ENCODE measurements around the gene RASL12.

The RASL12 gene

DNA sequence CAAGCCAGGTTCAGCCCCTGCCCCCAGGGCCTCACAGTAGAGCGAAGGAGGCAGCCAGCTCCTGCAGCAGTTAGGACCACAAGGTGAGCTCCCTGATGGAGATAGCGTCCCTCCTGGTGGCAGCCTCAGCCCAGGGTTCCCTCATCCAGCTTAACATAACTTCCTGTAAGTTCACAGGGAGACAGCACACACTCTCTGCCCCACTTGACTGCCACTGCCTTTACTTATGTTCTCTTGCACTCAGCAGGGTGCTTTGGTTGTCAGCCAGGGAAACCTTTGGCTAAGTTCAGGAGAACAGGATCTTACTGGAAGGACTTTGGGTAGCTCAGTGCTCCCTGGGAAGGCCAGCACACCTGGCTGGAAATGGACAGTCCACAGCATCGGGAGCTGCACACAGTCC lies 19.6 kb upstream of the RASL12 start:
- no peak for DNase-seq (ENCODE audit: low read depth)
- TF ChIP-seq, protein P1, sequence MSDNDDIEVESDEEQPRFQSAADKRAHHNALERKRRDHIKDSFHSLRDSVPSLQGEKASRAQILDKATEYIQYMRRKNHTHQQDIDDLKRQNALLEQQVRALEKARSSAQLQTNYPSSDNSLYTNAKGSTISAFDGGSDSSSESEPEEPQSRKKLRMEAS (IDR thresholded peaks at IDR 0.05; ENCODE audit: low read depth, low read length), result no peak
- TF ChIP-seq MYC (IDR thresholded peaks at IDR 0.05; ENCODE audit: low read depth, low read length), result no peak
- H3K4me3 ChIP-seq (ENCODE audit: low read depth, low read length), result no peak overlapping the region

DNA sequence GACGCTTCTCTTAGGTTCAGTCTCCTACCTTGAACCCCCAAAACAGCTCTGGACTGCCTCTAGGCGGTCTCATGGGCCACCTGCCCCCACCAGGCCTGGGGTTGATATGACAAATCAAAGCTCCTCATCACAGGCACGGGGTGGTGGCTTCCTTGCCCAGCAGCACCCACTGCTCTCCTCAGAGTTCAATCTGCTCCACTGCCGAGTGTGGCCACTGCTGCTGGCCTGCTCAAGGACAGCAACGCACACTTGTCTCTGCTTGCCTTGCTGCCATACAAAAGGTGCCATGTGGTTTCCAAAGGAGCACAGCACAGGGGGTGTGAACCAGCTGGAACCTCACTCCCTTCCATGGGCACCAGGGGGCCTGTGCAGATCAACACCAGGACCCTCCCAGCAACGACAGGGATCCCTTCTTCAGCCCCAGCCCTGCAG lies 18.9 kb upstream of the RASL12 start:
- TF ChIP-seq MYC (IDR thresholded peaks at IDR 0.05; ENCODE audit: low read depth, low read length) (no peak), POLR2A (IDR thresholded peaks at IDR 0.05; ENCODE audit: extremely low read depth, insufficient read length) (no peak)
- TF ChIP-seq, protein P2, sequence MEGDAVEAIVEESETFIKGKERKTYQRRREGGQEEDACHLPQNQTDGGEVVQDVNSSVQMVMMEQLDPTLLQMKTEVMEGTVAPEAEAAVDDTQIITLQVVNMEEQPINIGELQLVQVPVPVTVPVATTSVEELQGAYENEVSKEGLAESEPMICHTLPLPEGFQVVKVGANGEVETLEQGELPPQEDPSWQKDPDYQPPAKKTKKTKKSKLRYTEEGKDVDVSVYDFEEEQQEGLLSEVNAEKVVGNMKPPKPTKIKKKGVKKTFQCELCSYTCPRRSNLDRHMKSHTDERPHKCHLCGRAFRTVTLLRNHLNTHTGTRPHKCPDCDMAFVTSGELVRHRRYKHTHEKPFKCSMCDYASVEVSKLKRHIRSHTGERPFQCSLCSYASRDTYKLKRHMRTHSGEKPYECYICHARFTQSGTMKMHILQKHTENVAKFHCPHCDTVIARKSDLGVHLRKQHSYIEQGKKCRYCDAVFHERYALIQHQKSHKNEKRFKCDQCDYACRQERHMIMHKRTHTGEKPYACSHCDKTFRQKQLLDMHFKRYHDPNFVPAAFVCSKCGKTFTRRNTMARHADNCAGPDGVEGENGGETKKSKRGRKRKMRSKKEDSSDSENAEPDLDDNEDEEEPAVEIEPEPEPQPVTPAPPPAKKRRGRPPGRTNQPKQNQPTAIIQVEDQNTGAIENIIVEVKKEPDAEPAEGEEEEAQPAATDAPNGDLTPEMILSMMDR (IDR thresholded peaks at IDR 0.05; ENCODE audit: low read depth, low read length), result no peak
- TF ChIP-seq, protein P1 (IDR thresholded peaks at IDR 0.05; ENCODE audit: low read depth, low read length), result no peak
- DNase-seq (ENCODE audit: low read depth), result peak; percentile 27
- H3K4me3 ChIP-seq (ENCODE audit: low read depth, low read length), result no peak overlapping the region

DNA sequence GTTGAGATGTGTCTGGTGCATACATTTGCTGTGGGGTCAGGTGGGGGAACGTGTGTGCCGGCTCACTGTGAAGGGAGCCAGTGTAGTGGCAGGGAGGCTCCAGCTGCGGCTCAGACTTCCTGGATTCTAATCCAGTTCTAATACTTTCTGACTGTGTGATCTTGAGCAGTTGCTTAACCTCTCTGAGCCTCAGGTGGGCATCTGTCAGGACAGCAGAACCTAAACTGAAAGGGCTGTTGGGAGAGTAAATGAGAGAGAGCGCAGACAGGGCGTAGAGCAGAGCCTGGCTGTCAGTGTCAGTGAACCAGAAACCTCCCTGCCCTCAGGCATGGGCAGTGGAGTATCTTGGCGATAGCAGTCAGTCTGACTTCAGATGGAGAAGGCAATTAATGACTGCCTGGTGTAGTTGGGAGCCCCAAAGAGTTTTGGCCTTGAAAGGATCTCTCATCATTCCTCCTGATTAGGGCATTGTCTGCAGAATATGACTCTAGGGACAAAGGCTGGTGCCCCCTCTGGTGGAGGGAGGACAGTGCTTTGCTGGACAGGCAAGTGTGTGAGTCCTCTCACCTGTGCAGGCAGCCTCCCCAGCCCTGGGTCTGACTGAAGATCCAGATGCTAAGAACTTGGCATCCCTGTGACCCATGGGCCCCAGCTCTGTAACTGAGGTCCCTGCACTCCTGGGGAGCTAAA lies 18.3 kb upstream of the RASL12 start:
- DNase-seq (ENCODE audit: low read depth), result peak; percentile 46
- no peak overlapping the region for H3K4me3 ChIP-seq (ENCODE audit: low read depth, low read length)
- TF ChIP-seq POLR2A (IDR thresholded peaks at IDR 0.05; ENCODE audit: extremely low read depth, insufficient read length) (no peak), MYC (IDR thresholded peaks at IDR 0.05; ENCODE audit: low read depth, low read length) (0 out of 2 replicates have a peak, but pooled peaks have one; percentile 9)
- TF ChIP-seq, protein P2 (IDR thresholded peaks at IDR 0.05; ENCODE audit: low read depth, low read length), result peak; percentile 60

DNA sequence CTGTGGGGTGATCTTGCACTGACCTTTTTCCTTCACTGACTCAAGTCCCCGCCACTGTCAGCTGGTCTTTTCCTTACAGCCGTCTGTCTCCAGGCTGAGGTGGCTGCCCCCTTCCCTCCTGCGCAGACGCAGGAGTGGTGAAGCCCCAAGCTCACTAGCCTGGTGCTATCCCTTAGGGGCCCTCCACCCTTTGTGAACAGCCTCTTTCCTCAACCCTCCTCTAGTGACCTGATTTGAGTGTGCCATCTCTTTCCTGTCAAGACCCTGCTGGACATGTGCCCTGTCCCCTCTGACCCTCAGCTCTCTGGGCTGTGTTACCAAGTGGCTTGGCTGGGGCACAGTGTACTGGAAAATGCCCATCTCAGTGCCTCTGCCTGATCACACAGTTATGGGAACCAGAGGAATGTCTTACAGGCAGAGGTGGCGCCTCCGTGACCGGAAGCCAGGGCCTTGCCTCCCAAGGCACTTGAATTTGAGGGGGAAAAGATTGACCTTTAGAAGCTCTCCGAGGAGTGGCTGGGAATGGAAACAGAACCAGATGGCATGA lies 17.5 kb upstream of the RASL12 start:
- DNase-seq (ENCODE audit: low read depth), result no peak
- TF ChIP-seq MYC (IDR thresholded peaks at IDR 0.05; ENCODE audit: low read depth, low read length) (no peak), POLR2A (IDR thresholded peaks at IDR 0.05; ENCODE audit: extremely low read depth, insufficient read length) (no peak)
- TF ChIP-seq, protein P2 (IDR thresholded peaks at IDR 0.05; ENCODE audit: low read depth, low read length), result no peak
- TF ChIP-seq, protein P1 (IDR thresholded peaks at IDR 0.05; ENCODE audit: low read depth, low read length), result no peak
- H3K4me3 ChIP-seq (ENCODE audit: low read depth, low read length), result no peak overlapping the region

DNA sequence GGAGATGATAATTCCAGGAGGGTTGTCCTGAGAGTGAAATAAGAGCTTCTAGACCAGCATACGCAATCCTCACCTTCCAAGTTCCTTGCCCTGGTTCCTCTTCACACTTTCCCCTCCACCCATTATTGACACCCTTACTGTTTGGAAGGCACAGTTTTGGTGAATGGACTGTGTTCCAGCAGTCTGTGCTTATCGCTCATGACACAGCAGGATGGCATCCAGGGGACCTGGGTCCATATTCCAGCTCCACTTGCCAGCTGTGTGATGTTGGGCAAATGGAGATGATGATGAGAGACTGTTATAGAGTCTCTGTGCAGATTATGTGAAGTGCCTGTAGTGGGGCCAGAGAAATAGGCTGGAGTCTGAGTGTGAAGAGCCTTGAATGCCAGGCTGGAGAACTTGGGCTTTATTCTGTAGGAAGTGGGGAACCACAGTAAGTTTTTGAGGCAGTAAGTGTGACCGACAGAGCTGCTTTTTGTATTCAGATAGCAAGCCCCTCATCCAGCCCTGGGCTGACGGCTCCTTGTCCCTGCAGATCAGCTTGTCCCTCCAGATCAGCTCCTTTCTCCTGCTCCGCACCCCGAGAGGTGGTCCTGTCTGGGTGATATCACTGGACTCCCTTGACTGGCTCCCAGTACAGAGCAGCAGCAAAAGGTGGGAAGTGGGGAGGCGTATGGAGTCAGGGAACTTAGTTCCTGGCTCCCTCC lies 16.9 kb upstream of the RASL12 start:
- no peak overlapping the region for H3K4me3 ChIP-seq (ENCODE audit: low read depth, low read length)
- no peak for DNase-seq (ENCODE audit: low read depth)
- TF ChIP-seq, protein P1 (IDR thresholded peaks at IDR 0.05; ENCODE audit: low read depth, low read length), result no peak
- TF ChIP-seq, protein P2 (IDR thresholded peaks at IDR 0.05; ENCODE audit: low read depth, low read length), result no peak
- no peak for TF ChIP-seq MYC (IDR thresholded peaks at IDR 0.05; ENCODE audit: low read depth, low read length)
- TF ChIP-seq POLR2A (IDR thresholded peaks at IDR 0.05; ENCODE audit: extremely low read depth, insufficient read length), result no peak

DNA sequence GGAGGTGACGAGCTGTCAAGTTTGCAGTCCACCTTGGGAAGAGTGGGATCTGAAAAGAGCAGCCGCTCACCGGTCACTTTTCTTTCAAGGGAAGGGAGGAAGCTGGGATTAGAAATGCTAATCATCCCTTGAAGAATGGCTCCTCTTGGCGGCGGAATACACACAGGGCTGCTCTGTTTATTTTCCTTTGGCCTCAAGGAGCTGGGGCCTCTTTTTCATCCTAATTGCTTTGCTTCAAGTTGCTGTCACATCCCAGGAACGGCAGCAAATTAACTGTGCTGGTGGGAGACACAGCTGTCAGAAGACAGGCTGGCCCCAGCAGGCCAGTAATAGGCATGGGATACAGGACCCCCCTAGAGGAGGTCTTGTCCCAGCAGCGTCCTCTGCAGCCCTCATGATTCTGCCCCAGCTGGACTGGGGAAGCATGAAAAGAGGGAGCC lies 15.5 kb upstream of the RASL12 start:
- TF ChIP-seq POLR2A (IDR thresholded peaks at IDR 0.05; ENCODE audit: extremely low read depth, insufficient read length) (no peak), MYC (IDR thresholded peaks at IDR 0.05; ENCODE audit: low read depth, low read length) (no peak)
- TF ChIP-seq, protein P1 (IDR thresholded peaks at IDR 0.05; ENCODE audit: low read depth, low read length), result no peak
- TF ChIP-seq, protein P2 (IDR thresholded peaks at IDR 0.05; ENCODE audit: low read depth, low read length), result no peak
- H3K4me3 ChIP-seq (ENCODE audit: low read depth, low read length), result no peak overlapping the region

More for the DNA sequence above, 15.5 kb upstream of the RASL12 start:
- no peak for DNase-seq (ENCODE audit: low read depth)

Data from NB4 (cell line).